ENCODE data around the gene DMD.

The DMD gene

GRCh38 chrX:31279359-31279758 lies 1932.0 kb downstream of the DMD start:
- H3K4me3 ChIP-seq (ENCODE audit: control insufficient read depth, low read depth, low read length) = no peak overlapping the region
- no peak for DNase-seq (ENCODE audit: low read depth)

GRCh38 chrX:31272472-31272775 lies 1938.9 kb downstream of the DMD start:
- TF ChIP-seq CTCF (IDR thresholded peaks at IDR 0.05; ENCODE audit: control insufficient read depth, insufficient read depth, low read depth, low read length, missing control alignments) = no peak
- DNase-seq (ENCODE audit: low read depth) = no peak

More at GRCh38 chrX:31279359-31279758, 1932.0 kb downstream of the DMD start:
- TF ChIP-seq CTCF (IDR thresholded peaks at IDR 0.05; ENCODE audit: control insufficient read depth, insufficient read depth, low read depth, low read length, missing control alignments) = peak; percentile 35

DNA sequence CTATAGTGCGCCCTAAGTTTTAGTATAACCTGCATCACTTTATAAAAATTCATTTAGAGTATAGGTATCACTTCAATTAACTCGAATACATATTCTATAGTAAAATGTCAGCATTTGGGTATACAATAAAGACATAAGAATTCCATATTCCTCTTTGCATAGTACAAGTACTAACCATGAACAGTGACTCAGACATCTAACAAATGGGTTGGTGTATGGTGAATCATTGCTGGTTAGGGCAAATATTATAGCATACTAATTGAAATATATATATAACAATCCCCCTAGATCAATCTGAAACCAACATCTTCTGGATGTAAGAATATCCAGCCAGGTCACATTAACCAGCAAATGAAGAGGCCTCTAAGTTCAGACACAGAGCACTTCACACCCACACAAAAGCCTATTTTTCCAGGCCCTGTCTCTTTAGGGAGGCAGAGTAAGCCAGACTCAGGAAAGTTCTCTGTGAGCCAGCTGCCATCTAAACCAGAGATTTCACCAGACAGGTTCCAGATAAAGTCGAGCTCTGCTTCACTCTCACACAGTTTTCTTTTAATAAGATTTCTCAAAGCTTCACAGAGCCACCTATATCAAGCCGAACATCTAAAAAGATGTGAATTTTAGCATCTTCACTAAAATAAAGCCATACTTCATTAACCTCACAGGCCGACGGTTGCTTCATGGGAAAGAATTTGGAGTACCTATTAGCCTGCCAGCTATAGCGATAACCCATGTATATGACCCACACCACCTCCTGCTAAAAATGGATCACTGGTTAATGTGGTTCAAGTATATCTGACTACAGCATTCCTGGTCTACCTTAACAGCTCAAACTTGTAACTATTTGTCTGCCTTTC lies 1939.5 kb downstream of the DMD start:
- TF ChIP-seq CTCF (IDR thresholded peaks at IDR 0.05; ENCODE audit: control insufficient read depth, insufficient read depth, low read depth, low read length, missing control alignments) = no peak
- DNase-seq (ENCODE audit: low read depth) = no peak

More at GRCh38 chrX:31272472-31272775, 1938.9 kb downstream of the DMD start:
- H3K4me3 ChIP-seq (ENCODE audit: control insufficient read depth, low read depth, low read length) = no peak overlapping the region

GRCh38 chrX:31269914-31270313 lies 1941.4 kb downstream of the DMD start:
- DNase-seq (ENCODE audit: low read depth) = no peak
- no peak overlapping the region for H3K4me3 ChIP-seq (ENCODE audit: control insufficient read depth, low read depth, low read length)
- TF ChIP-seq CTCF (IDR thresholded peaks at IDR 0.05; ENCODE audit: control insufficient read depth, insufficient read depth, low read depth, low read length, missing control alignments) = no peak

More for the DNA sequence above, 1939.5 kb downstream of the DMD start:
- H3K4me3 ChIP-seq (ENCODE audit: control insufficient read depth, low read depth, low read length) = no peak overlapping the region

DNA sequence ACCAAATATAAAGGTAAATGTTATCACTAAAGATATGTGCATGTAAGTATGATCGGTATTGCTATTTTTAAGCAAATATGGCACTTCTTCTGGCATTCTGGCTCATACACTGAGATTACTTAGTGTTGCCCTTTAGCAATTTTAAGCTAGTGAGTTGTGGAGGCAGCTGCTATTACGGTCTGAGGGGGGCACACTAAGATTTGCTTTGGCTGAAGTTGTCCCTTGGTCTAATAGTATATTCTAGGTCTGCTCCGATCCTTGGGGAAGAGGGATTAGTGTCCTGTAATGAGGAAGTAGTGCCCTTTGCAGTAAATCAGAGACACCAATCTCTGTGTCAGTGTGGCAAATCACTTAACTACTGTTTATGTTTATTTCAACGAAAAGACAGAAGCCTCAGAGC lies 1943.0 kb downstream of the DMD start:
- TF ChIP-seq CTCF (IDR thresholded peaks at IDR 0.05; ENCODE audit: control insufficient read depth, insufficient read depth, low read depth, low read length, missing control alignments) = peak; percentile 26
- no peak overlapping the region for H3K4me3 ChIP-seq (ENCODE audit: control insufficient read depth, low read depth, low read length)
- DNase-seq (ENCODE audit: low read depth) = no peak

- peak overlapping the region; percentile 58 for H3K4me3 ChIP-seq (ENCODE audit: control insufficient read depth, low read depth, low read length)
- no peak for TF ChIP-seq CTCF (IDR thresholded peaks at IDR 0.05; ENCODE audit: control insufficient read depth, insufficient read depth, low read depth, low read length, missing control alignments)
- no peak for DNase-seq (ENCODE audit: low read depth)
These were observed 1944.9 kb downstream of the DMD start for GRCh38 chrX:31266203-31267076.
